Suppressor macrophage treated with lipopolysaccharide for 1 hour (primary cell): ENCODE measurements around the gene SULF2.
"Not testable (repeated sequence)": the region's sequence is repeated elsewhere in the genome, so short reads cannot be mapped to it uniquely, and the experiment has no call there.

Source experiments
- DNase-seq, 3 donors: peaks; one replicate each; pipeline ENCODE4 v3.0.0-alpha.2; 2020 to 2022

SULF2 gene

DNA sequence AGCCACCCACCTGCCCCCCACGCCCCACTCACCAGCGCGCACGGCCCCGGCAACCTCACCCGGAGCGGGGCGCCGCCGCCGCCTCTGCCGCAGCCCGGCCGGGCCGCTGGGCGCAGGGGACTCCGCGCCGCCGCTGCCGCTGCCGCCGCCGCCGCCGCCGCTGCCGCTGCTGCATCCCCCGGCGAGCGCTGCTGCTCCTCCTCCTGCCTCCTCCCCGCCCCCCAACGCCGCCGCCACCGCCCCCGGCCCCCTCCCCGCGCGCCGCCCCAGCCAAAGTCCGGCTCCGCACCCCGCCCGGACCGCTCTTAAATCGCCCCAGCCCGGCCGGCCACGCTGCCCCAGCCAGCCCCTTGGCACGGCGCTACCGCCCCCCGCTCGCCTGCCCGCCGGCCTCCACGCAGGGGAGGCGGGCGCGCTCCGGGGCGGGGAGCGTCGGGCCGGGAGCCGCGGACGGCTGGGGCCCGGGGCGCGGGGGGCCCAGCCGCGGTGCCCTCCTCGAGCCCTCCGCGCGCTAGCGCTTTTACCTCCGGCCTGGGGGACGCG is at the start of gene SULF2:
Gene SULF2 (minus strand): TSS at position 171 of the 543 bp plus-strand sequence. CDS start 28,118 bp downstream, outside the sequence.
- peak in 1 of 3 donors; percentile 59 for DNase-seq

DNA sequence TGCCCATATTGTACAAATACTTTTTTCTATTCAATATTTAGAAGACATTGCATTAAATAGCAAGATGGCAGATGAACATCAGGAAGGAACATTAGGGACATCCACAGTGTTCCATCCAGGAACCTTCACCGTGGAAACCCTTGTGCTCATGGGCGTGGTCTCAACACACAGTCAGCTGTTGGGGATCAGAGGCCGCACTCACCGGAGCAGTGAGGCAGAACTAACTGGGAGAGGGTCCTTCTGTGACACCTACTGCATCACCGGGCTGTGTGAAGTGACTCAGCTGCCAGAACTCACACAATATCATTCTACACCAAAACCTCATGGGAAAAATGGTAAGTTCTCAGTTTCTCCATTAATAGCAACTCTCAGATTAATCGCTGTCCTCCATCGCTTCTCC is 46.4 kb upstream of the SULF2 start:
- DNase-seq: not testable (repeated sequence)

DNA sequence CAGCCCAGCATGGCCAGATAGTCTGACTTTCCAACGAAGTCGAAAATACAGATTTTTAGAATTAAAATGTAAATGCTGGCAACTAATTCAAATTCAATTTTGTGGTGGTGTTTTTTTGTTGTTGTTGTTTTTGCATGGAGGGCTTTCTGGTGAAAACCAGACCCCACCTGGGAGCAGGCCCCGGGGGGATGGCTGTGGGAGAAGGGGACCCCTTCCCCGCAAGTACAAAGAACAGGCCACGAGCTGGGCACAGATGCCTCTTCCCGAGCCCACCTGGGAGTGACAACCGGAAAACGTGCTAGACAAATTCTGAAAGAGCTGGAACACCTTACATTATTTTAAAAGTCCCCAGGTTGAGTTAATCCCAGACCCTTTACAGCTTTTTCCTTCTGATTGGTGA is 41.4 kb upstream of the SULF2 start:
- not testable (repeated sequence) for DNase-seq

DNA sequence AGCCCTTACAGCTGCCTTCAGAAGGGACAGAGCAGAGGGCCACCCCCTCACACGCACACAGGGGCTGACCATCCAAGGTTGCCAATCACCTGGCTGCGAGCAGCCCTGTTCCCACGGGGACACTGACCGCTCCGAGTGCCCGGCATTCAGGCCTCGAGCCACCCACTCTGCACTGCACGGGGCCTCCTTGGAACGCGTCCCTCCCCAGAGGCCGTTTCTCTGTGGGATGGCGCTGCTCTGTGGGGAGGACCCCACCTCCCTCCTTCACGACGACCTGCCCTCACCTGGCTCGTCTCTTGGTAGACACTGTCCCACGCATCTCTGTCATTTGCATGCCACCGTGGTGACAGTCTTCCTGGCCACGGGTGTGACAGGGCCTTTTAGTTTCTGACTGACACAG is 40.7 kb upstream of the SULF2 start:
- DNase-seq: not testable (repeated sequence)

DNA sequence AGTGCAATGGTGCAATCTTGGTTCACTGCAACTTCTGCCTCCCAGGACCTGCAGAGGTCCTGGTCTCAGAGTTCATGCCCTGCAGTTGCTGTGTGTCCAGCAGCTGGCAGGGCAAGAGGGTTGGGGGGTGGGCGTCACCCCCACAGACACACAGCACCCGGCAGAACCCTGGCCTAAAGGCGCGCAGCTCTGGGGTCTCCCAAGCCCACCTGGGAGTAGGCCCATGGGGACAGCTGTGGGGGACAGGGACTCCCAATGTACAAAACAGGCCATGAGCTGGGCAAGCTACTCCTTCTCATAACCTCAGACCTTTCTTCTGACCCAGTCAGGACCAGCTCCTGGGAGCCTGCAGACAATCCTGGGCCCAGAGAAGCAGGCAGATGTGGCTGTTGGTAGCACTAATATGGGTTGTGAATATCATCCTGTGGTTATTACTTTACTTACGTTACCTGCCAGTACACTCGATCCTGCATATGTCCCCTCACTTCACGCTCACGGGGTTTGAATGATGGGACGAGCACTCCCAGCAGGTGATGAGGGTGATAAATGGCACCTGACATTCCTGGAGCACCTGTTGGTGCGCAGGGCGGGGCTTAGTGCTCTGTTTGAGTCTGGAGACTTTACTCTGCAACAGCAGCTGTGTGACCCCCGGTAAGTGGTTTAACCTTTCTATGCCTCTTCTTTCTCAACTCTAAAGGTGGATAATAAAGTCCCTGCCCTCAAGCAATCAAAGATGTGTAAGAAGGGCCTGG is 39.9 kb upstream of the SULF2 start:
- no peak for DNase-seq

DNA sequence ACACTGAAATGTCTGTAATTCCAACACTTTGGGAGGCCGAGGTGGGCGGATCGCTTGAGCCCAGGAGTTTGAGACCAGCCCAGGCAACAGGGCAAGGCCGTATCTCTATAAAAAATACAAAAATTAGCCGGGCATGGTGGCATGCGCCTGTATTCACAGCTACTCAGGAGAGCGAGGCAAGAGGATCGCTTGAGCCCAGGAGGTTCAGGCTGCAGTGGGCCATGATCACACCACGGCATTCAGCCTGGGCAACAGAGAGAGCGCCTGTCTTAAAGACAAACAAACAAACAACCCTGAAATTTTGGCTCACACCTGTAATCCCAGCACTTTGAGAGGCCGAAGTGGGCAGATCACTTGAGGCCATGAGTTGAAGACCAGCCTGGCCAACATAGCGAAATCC is 38.7 kb upstream of the SULF2 start:
- DNase-seq: not testable (repeated sequence)

DNA sequence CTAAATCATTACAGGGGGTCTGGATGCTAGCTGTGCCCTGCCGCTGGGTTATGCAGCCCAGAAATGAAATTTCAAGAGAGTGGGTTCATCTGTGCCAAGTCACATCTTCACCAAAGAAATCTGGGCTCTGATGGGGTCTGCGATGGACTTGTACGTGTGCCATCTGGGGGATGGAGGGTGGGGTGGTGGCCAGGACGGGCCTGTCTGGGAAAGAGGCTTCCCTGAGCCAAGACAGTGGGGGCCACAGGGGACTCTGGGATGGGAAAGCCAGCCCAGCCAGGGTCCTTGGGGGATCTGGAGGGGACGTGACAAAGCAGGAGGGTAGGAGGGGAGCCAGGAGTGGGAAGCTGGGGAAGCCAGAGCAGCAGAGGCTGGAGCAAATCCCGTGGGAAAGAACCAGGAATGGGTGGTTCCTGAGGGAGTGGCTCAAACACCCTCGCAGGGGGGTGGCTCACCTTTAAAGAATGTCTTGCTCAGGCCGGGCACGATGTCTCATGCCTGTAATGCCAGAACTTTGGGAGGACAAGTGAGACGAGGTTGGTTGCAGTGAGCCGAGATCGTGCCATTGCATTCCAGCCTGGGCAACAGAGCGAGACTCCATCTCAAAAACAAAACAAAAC is 36.3 kb upstream of the SULF2 start:
- DNase-seq: no peak

DNA sequence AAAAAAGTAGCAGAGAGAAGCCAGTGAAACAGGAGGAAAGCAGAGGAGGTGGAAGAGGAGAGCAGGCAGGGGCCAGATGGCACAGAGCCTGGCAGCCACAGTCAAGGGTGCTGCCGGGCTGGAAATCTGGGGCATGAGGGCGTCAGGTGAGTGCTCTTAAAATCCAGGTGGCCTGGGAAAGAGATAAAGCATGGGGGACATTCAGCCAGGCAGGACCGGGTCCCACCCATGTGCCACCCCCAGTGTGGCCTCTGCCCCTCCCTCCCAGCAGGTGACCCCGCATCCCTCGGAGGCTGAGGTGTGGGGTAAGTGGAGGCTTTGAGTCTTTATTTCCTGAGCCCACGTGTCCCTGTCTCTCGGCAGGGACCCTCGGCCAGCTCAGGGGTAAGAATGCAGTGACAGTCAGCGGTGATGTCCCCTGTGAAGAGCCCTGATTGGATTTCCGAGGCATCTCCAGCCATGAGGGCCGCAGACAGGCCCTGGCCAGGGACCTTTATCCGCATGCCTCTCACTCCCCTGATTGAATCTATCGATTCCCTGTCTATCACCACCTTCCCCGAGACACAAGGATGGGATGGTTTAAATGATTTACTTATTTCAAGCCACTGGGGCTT is 33.8 kb upstream of the SULF2 start:
- DNase-seq: no peak

DNA sequence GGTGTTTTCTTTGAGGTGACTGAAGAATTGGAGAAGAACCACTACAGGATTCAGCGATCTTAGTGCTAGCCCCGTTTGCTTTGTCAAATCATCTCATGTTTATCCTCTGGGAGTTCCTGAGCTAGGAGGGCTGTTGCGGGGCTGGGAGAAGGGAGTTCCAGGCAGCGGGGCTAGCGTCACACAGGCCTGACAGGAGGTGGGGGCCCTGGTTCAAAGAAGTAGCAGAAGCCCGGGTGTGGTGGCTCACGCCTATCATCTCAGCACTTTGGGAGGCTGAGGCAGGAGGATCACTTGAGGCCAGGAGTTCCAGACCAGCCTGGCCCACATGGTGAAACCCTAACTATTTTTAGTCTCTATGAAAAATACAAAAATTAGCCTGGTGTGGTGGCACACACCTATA is 33.2 kb upstream of the SULF2 start:
- DNase-seq: no peak

DNA sequence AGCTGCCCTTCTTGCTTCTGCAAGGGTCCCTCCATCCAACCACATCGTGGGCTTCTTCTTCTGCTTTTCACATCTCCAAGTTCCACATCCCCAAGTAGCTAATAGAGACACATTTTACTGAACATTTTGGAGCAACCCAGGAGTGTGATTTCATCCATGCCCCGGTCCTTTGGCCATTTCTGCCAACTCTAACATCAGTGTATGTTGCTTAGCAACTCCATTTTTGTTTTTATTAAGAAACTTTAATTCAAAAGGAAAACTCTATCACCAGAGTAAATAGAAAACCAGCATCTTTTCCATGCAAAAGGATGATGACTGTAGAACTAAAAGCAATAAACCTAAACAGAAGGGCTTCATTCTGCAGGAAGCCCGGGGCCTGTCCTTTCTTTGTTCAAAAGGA is 32.7 kb upstream of the SULF2 start:
- no peak for DNase-seq

DNA sequence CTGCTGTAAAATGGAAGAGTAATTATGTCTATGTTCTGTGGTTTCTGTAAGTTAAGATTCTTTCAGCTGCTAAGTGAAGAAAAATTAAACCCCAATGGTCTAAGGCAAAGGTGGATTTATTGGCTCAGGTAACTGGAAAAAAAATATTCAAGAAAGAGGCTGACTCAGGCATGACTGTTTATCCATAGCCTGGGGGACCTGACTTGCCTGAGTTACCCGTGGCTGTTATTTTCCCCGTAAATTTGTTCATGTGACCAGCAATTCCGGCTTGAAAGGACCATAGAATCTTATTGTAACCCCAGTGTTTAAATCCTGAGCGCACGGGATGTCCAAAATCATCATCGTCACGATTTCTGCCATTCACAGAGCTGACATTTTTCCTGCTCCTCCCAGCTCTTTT is 32.3 kb upstream of the SULF2 start:
- DNase-seq: no peak

DNA sequence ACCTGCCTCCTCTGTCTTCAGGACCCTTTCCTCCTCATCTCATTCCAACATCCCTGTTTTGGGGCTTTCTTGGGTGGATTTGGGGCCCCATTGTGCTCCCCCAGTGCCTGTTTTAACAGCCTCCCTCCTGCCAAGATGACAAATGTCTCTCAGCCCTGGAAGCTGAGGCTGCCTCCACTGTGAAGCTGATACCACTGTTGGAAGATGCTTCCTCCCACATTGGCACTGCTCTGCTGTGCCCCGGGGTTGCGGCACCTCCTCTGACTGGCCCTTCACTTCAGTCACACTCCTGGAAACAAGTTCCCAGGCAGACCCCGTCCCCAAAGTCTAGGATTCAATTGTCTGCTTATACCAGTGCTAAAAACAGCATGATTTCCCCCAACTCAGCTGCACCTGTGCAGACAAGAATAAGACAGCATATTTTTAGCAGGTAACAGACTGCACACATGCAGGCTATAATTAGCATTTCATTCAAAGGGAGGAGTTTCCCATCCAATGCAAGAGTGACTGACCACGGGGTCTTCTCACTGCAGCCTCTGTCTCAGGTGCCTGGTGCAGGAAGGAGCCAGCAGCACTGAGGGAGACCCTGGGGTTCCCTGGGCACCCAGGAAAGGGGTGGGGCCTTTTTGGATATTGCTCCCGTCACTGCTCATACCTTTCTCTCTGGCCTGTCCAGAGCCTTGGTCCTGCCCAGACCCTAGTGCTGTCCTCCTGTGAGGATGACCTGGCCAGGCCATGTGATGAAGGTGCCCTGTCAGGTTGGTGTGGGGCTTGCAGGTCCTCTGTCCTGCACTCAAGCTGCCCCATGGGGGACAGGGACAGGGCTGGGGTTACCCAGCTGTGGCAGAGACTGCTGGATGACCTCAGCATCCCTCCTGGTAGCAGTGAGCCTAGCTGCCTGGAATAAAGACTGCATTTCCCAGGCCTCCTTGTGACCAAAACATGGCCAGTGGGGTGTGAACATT is 31.5 kb upstream of the SULF2 start:
- DNase-seq: no peak

DNA sequence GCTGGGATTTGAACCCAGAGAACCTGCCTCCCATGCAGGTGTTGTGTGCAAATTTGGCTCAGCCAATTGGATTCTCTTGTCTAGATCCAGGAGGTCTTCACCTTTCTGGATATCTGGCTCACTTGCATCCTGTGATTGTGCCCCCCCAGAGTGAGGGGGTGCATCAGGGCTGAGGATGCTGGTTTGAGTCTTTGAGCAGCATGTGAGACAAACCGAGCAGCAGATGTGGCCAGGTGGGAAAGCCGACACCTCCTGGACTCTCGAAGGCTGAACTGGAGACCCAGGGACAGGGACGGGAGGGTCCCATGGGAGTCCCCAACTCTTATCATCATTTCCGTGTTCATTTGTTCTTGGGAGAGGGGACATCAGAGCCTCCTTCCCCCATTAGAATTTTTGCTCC is 30.6 kb upstream of the SULF2 start:
- no peak for DNase-seq

DNA sequence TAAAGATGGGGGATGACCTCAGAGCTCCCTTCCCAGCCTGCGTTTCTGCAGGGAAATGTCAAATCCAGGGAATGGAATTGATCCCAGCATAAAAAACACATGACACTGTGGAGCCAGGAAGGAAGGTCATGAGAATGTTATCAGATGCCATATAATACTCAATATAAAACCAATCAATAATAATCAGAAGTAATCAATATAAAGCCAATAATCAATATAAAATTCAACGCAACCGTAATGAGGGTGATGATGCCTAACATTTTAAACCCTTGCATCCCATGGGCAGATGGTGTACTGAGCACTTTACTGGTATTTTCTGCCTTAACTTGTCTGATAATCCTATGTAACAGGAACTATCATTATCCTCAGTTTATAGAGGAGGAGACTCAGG is 30.1 kb upstream of the SULF2 start:
- no peak for DNase-seq

DNA sequence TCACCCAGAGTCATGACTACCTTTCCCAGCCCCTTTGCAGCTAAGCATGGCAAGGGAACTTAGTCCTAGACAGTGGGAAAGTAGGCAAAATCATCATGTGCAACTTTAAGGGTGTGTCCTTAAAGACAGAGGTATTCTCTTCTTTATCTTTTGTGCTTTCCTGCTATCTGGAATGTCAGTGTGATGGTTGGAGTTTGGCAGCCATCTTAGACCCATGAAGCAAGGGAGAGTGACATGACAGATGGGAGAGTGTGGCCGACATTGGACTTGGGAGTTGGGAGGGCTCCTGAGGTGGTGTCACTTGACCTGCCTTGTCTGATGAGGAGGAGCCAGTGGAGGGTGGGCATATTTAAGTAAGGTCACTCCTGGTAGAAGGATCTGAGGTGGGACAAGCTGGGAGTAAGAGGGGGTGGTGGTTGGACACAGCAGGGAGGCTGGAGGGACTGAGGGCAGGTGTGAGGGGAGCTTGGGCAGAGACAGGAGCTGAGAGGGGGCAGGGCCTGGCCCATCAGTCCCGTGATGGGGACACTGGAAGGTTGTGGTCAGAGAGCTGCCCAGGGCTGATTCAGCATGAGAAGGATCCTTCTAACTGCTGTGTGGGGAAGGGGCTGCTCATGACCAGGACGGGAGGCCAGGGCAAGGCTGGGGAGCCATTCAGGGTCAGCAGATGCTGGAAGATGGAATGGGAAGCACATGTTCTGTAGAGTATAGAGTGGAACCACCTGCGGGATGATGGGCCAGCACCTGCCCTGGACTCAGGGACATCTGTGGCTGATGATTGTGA is 29.5 kb upstream of the SULF2 start:
- no peak for DNase-seq

DNA sequence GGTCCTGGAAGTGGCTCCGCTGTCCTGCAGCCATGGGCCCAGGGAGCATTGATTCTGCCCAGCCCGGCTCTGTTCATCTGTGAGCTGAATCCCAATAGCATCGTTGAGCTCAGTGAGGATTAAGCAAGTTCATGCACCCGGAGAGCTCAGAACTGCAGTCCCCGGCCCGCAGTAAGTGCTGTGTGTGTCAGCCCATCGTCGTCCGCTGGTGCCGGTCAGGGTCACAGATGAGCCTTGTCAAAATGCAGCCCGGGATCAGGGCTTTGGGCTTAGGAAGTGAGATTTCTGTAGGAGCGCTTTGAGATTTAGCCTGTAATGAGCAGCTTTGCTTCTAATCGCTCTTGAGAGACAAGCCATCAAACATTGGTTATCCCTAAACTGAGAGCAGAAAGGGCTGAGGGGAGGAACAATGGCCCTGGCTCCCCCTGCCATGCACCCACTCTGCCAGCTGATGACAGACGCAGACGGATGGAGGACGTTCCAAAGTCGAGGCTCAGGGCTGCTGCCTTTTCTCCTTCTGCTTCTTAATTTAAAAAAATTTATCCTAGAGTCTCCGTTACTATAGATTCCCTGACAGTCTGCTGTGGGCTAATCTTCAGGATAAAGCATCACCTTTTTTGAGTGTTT is 25.6 kb upstream of the SULF2 start:
- DNase-seq: no peak

DNA sequence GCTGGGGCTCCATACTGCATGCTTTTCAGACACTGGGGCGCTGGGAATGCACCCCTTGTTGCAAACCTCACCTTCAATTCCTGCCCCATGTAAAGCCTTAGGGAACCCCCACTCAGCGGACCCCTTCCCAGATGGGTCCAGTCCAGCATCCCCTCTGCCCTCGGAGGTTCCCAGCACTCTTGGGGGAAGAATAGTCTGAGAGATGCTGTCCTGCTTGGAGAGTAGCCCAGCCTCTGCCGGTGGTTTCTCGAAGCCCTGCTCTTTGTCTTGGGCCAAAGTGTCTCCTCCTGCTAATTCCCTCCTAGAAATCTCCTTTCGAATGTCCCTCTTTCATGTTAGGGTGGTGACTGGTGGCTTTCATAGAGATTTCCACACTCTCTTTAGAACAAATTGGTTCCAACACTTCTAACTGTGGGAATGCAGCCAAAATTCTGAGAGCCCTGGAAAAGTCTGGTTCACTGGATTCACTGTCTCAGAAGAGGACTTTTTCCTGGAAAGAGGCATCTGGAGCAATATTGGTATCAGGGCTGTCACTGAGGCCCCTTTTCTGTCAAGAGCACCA is 24.9 kb upstream of the SULF2 start:
- no peak for DNase-seq

DNA sequence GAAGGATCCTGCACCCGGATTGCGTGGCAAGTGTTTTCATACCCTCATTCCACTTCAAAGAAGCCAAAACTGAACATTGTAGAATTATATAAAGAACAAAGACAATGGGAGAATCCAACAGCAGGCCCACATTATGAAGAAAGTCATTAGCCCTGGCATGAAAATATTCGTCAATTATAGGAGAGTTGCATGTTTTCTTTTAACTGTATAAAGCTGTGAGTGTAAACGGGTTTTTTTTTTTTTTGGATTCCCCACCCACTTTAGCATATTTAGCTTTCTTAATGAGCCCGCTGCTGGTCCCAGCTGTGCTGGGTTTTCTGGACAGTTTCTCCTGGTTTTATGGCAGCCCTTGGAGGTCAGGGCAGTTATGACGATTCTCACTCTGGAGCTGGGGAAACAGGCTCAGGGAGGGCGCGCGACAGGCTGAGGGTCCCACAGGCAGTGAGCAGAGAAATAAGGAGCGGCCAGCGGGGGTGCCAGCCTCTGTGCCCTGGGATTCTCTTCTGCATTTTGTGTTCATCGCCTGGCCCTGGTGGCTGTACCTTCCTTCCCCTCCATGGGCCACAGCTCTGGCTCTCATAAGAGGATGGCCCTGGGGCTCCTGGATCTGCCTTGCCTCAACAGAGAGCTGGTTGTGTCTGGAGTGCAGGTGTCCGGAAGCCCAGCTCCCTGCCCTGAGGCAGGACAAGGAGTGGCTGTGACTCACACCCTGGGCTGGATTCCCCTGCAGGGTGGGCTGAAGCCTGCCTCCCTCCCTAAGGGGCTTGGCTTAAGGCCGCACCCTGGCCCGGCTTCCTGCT is 24.1 kb upstream of the SULF2 start:
- DNase-seq: no peak

DNA sequence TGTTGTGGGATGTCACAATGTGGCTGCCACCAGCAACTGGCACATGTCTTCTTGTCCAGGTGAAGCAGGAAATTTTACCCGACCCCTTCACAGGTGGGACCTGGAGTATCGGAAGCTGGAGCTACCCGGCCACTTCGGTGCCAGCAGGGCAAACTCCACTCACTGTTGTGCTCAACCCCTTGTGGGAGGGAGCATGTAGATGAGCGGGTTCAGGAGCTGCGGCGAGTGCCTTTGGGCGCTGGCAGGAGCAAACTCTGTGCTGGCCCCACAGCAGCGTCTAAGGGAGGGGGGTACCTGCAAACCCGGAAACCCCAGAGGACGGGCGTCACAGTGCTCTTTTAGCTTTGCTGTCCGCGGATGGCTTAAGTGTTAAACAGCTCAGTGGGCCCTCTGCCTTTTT is 20.7 kb upstream of the SULF2 start:
- no peak for DNase-seq

DNA sequence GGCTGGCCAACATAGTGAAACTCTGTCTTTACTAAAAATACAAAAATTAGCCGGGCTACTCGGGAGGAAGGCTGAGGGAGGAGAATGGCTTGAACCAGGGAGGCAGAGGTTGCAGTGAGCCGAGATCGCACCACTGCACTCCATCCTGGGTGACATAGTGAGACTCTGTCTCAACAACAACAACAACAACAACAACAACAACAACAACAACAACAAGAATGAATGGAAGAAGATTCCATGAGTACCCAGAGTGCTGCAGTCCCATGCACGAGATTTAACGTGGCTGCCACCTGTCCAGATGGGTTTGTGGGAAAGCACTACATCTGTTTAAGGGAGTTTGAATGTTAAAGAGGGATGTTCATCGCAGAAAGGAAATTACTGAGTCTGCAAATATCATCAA is 19.7 kb upstream of the SULF2 start:
- DNase-seq: not testable (repeated sequence)
